ENCODE data around the gene SORL1.

The SORL1 gene

DNA sequence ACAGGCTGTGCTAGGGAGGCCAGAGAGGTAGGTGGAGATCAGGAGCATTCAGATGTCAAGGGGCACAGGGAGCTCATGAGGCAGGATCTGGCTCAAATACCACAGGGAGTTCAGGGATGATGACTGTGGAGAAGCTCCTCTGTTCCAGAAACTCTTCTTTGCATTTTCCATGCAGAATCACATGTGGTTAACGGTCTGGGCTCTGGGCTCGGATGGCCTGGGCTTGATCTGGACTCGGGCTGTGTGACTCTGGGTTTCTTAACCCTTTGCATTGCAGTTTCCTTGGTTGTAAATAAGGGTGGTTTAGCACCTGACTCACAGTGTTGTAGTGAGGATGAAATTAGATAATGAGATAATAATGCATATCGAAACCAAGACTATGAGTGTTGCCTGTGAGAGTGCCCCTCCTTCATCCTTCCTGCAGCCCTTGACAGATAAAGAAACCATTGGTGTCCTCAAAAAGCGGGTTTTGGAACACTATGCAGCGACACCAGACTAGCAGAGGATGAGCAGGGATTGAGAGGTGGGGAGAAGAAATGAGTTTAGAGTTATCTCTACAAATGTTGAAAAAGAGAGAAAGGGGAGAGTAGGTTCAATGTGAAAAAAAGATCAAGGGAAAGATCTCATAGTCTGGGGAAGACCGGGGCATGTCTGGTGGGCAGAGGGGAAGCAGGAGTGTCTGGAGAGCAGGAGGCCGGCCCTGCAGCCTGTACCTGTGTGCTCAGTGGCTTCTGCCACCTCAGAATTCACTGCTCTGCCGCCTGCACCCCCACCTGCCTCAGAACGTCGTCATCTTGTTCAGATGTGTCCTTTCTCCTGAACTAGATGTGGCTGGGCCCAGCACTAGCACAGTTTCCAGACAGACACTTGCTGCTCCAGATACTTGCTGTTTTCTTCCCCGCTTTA lies 198.5 kb downstream of the SORL1 start:
- no peak for TF ChIP-seq EZH2phosphoT487 (IDR thresholded peaks at IDR 0.05; ENCODE audit: borderline replicate concordance)
- TF ChIP-seq, protein P1, sequence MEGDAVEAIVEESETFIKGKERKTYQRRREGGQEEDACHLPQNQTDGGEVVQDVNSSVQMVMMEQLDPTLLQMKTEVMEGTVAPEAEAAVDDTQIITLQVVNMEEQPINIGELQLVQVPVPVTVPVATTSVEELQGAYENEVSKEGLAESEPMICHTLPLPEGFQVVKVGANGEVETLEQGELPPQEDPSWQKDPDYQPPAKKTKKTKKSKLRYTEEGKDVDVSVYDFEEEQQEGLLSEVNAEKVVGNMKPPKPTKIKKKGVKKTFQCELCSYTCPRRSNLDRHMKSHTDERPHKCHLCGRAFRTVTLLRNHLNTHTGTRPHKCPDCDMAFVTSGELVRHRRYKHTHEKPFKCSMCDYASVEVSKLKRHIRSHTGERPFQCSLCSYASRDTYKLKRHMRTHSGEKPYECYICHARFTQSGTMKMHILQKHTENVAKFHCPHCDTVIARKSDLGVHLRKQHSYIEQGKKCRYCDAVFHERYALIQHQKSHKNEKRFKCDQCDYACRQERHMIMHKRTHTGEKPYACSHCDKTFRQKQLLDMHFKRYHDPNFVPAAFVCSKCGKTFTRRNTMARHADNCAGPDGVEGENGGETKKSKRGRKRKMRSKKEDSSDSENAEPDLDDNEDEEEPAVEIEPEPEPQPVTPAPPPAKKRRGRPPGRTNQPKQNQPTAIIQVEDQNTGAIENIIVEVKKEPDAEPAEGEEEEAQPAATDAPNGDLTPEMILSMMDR (conservative IDR thresholded peaks at IDR 0.05; ENCODE audit: low read length): no peak
- H3K79me2 ChIP-seq (ENCODE audit: insufficient read depth, low read length): no peaks in the 10 kb centered on the region
- no peaks in the 10 kb centered on the region for H3K9me3 ChIP-seq (ENCODE audit: insufficient read depth, low read depth, low read length)
- no peaks in the 10 kb centered on the region for H3F3A ChIP-seq (ENCODE audit: low read depth)
- no peaks in the 10 kb centered on the region for H3K27me3 ChIP-seq (ENCODE audit: insufficient read depth, low read length, poor library complexity, severe bottlenecking)
- H3K4me3 ChIP-seq (ENCODE audit: low read length, poor library complexity, severe bottlenecking): no peak overlapping the region
- no peak overlapping the region for H3K4me2 ChIP-seq (ENCODE audit: low read depth, low read length, poor library complexity, severe bottlenecking)
- H3K9me2 ChIP-seq (replicated peaks; ENCODE audit: low read depth, low read length): no peaks in the 10 kb centered on the region
- no peak overlapping the region for H3K9ac ChIP-seq (ENCODE audit: low read depth, low read length, poor library complexity, severe bottlenecking)
- no peak overlapping the region for H2AFZ ChIP-seq (ENCODE audit: low read length)
- H4K20me1 ChIP-seq (ENCODE audit: insufficient read depth, low read length, poor library complexity, severe bottlenecking): no peaks in the 10 kb centered on the region
- H3K36me3 ChIP-seq (ENCODE audit: insufficient read depth, low read length): no peaks in the 10 kb centered on the region
- peaks cover 13% of the 10 kb centered on the region for H3K4me1 ChIP-seq (ENCODE audit: insufficient read depth, low read length, poor library complexity, severe bottlenecking)

DNA sequence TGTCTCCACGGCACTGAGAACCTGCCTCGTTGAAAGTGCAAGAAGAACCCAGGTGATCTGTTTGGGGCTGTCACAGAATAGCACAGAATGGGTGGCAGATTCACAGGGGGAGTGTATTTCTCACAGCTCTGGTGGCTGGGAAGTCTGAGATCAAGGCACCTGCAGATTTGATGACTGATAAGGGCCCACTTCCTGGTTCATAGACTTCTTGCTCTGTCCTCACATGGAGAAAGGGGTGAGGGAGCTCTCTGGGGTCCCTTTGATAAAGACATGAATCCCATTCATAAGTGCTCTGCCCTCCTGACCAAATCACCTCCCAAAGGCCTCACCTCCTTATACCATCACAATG lies 199.1 kb downstream of the SORL1 start:
- Histone ChIP-seq H4K20me1 (ENCODE audit: insufficient read depth, low read length, poor library complexity, severe bottlenecking) (no peaks in the 10 kb centered on the region), H3K9ac (ENCODE audit: low read depth, low read length, poor library complexity, severe bottlenecking) (no peak overlapping the region), H3F3A (ENCODE audit: low read depth) (no peaks in the 10 kb centered on the region), H3K4me2 (ENCODE audit: low read depth, low read length, poor library complexity, severe bottlenecking) (no peak overlapping the region), H3K4me1 (ENCODE audit: insufficient read depth, low read length, poor library complexity, severe bottlenecking) (peaks cover 13% of the 10 kb centered on the region), H3K9me3 (ENCODE audit: insufficient read depth, low read depth, low read length) (no peaks in the 10 kb centered on the region), H3K27me3 (ENCODE audit: insufficient read depth, low read length, poor library complexity, severe bottlenecking) (no peaks in the 10 kb centered on the region), H3K36me3 (ENCODE audit: insufficient read depth, low read length) (no peaks in the 10 kb centered on the region), H2AFZ (ENCODE audit: low read length) (no peak overlapping the region), H3K4me3 (ENCODE audit: low read length, poor library complexity, severe bottlenecking) (no peak overlapping the region), H3K79me2 (ENCODE audit: insufficient read depth, low read length) (no peaks in the 10 kb centered on the region), H3K9me2 (replicated peaks; ENCODE audit: low read depth, low read length) (no peaks in the 10 kb centered on the region)
- TF ChIP-seq, protein P1 (conservative IDR thresholded peaks at IDR 0.05; ENCODE audit: low read length): no peak

DNA sequence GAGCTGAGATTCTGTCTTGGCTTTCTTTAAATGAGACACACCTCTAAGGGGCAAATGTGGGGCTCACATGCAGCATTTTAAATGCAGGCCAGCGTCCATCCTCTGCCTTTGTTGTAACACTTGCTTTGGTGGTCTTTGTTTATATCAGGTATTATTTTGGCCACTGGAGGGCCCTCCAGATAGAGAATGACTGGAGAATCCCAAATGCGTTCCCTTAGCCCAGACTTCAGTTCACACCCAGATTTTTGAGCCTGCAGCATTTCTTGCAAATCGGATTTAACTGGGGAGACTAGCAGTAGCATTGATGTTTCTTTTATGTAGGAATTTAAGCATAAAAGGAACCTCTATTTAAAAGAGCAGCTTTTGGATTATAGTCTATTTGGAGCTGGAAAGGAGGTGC lies 200.9 kb downstream of the SORL1 start:
- H2AFZ ChIP-seq (ENCODE audit: low read length): no peak overlapping the region
- TF ChIP-seq, protein P1 (conservative IDR thresholded peaks at IDR 0.05; ENCODE audit: low read length): peak; percentile 68
- no peak for TF ChIP-seq EZH2phosphoT487 (IDR thresholded peaks at IDR 0.05; ENCODE audit: borderline replicate concordance)
- H3K9ac ChIP-seq (ENCODE audit: low read depth, low read length, poor library complexity, severe bottlenecking): no peak overlapping the region
- no peaks in the 10 kb centered on the region for H3F3A ChIP-seq (ENCODE audit: low read depth)
- no peaks in the 10 kb centered on the region for H3K36me3 ChIP-seq (ENCODE audit: insufficient read depth, low read length)
- no peaks in the 10 kb centered on the region for H3K9me3 ChIP-seq (ENCODE audit: insufficient read depth, low read depth, low read length)
- H3K4me1 ChIP-seq (ENCODE audit: insufficient read depth, low read length, poor library complexity, severe bottlenecking): peaks cover 13% of the 10 kb centered on the region
- no peaks in the 10 kb centered on the region for H3K79me2 ChIP-seq (ENCODE audit: insufficient read depth, low read length)
- H3K4me2 ChIP-seq (ENCODE audit: low read depth, low read length, poor library complexity, severe bottlenecking): no peak overlapping the region
- H3K27me3 ChIP-seq (ENCODE audit: insufficient read depth, low read length, poor library complexity, severe bottlenecking): no peaks in the 10 kb centered on the region
- H3K4me3 ChIP-seq (ENCODE audit: low read length, poor library complexity, severe bottlenecking): no peak overlapping the region
- no peaks in the 10 kb centered on the region for H4K20me1 ChIP-seq (ENCODE audit: insufficient read depth, low read length, poor library complexity, severe bottlenecking)
- no peaks in the 10 kb centered on the region for H3K9me2 ChIP-seq (replicated peaks; ENCODE audit: low read depth, low read length)

All from Loucy (cell line).